ENCODE data around the gene NDUFS7.

Gene NDUFS7

DNA sequence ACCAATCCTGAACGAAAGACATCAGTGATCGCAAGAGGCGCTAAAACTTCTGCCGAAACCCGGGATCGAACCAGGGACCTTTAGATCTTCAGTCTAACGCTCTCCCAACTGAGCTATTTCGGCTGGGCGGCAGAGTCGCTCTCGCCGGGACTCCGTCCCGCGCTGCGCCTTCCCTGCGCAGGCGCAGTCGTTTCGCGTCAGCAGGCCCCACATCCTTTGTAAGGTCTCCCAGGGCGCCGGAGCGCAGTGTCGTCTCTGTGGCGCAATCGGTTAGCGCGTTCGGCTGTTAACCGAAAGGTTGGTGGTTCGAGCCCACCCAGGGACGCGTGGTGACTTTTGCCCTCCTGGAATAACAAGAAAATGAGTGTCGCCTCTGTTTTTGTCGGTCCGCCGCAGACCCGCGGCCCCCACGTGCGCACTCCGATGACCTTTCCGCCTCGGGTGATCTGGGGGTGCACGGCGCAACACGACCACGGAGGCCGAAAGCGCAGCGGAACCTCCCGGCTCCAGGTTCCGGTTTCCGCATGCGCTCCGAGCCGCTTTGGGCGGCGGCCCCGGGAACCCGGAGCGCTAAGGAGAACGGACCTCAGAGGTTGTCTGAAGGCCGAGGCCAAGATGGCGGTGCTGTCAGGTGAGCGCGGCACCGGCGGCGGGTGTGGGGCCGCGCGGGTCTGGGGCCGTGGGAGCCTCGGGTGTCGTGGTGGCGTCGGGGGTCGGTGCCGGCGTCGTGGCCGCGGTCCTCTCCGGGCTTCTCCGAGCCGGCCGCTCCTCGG, at the start of gene NDUFS7:
TSS of gene NDUFS7 (plus strand) at position 596 of the 773 bp plus-strand sequence. CDS start at position 616, 20 bp downstream.
- DNase-seq: peak; percentile 89

DNA sequence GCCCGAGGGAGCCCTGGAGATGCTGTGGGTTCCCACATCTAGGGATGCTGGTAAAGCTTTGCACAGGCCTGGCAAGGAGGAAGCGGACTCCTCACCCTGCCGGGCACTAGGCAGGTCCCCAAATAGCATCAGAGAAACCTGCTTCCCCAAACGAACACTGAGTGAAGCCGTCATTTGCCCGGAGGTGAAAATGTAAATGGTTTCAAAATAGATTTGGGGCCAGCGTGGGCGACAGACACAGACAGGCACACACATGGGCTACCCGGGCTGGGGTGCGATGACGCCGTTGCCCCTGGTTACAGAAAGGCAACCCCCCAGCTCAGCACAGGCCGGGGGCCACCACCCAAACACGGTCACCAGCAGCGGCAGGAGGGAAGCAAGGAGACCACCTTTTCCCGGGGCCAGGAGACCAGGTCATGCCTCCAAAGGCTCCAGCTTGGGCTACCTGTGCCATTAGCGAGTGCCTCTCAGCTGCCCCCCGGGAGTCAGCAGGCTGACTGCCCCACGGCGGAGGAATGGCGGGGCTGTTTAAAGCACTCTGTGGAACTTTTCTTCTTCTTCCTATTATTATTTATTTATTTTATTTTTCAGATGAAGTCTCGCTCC, 47.5 kb upstream of the NDUFS7 start:
- no peak for DNase-seq

DNA sequence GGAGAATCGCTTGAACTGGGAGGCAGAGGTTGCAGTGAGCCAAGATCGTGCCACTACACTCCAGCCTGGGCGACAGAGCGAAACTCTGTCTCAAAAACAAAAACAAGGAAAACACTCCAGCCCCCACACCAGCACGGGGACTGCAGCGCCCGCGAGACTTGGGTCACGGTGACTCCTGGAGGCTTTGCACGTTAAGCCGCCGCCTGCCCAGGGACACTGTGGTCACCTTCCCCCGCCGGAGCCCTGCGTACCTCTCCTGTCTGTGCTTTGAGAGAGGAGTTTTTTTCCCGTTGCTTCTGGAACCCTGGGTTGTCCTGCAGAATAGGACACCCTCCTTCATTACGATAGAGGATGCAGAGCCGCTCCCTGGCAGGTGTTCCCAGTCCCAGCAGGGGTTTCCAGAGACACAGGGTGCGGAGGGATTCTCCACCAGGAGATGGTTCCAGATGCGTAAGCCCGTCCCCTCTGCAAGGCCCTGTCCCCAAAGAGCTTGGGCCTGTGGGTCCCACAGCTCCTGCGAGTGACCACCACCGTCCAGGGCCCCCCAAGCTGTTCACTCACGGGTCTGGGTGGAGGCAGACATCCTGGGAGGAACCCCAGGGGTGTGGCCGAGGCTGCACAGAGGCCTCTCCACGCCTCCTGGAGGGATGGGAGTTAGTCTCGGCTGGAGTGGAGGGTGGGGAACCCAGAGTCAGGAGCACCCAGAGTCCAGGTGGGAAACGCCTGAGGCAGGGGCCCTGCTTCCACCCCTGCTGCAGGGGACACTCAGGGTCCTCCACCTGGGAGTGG, 42.8 kb upstream of the NDUFS7 start:
- DNase-seq: no peak

DNA sequence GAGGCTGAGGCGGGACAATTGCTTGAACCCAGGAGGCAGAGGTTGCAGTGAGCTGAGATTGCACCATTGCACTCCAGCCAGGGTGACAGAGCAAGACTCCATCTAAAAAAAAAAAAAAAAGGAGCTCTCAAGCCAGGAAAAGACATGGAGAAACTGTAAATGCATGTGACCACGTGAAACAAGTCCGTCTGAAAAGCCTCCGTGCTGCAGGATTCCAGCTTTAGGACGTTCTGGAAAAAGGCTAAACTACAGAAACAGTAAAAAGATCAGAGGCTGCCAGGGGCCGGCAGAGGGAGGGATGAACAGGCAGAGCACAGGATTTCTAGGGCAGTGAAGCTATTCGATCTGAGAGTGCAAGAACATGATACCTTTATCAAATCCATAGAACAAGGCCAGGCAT, 40.7 kb upstream of the NDUFS7 start:
- no peak for DNase-seq

DNA sequence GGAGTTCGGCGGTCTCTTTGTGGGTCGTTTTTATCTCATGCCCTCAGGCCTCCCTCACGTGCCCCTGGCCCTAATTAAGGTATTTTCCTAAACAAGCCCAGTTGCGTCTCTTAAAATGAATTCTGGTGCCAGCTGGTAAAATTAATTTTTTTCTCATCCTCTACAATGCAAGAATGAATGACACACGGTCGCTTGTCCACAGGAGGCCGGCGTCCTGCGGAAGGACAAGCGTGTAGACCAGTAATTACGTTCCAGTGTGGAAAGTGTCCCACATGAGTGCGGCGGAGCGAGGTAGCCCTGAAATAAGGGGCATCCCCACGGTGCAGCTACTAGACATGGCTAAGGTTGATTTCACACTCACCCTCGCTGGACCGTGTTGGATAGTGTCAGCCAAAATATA, 34.5 kb upstream of the NDUFS7 start:
- no peak for DNase-seq

DNA sequence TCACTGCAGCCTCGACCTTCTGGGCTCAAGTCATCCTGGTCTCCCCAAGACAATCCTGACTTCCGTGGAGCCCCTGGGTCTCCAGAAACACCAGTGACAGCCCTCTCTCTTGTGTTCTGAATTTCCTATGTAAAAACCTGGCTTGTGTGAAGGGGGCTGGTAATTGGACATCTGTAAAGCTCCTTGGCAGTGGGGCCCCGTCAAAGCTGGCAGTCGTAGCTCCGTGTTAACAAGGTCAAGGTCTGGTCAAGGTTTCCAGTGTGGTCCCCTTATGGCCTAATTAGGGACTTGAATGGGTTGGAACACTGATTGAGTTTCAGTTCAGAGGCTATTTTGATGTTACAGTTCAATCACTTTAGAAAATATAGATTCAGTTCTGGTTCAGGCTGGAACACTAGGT, 32.8 kb upstream of the NDUFS7 start:
- no peak for DNase-seq

DNA sequence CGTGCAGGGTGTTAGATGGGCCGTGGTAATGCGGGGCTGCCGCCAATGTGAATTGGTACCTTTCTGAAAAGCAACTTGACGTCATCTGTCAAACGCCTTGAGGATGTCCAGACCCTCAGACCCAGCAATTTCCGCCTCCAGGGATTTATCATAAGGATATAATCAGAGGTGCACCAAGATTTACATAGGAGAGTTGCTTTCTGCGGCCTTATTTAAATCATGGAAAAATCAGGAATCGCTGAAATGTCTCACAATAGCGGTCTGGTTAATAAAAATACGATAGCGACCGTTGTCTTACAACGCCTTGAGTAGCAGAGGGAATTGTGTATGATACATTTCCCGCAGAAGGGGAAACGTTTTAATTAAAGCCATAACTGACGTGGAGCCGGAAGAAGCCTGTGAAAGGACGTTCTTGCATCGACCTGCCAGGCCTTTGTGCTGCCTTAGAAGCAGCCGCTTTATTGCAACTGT, 32.3 kb upstream of the NDUFS7 start:
- DNase-seq: no peak

DNA sequence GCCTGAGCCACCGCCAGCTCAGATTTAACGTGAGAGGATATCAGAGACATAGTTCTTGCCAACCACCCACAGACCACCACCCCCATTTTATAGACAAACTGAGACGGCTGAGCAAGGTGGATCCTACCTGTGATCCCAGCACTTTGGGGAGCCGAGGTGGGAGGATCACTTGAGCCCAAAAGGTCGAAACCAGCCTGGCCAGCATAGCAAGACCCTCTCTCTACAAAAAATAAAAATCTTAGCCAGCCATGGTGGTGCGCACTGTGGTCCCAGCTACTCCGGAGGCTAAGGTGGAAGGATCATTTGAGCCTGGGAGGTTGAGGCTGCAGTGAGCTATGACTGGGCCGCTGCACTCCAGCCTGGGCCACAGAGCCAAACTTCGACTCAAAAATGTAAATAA, 30.6 kb upstream of the NDUFS7 start:
- no peak for DNase-seq

DNA sequence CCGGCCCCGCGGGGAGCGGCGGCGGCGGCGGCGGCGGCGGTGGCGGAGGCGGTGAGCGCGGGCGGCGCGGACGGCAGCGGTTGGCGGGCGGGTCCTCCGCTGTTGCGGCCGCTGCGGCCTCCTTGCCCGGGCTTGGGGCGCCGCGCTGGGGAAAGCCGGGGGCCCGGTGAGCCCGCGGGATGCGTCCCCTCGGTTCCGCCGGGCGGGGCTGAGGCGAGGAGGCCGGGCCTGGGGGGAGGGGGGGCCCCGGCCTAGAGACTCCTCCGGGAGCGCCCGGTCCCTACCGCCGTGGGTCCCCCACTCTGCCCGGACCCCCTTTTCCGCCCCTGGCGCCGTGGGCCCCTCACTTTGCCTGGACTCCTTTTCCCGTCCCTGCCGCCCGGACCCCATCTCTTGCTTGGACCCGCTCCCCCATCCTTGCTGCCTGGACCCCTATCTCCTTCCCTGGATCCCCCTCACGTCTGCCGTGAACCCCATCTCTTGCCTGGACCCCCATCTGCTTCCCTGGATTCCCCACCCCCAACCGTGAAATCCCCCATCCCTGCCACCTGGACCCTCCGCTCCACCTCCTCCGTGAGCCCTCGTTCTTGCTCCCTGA, 28.6 kb upstream of the NDUFS7 start:
- no peak for DNase-seq

DNA sequence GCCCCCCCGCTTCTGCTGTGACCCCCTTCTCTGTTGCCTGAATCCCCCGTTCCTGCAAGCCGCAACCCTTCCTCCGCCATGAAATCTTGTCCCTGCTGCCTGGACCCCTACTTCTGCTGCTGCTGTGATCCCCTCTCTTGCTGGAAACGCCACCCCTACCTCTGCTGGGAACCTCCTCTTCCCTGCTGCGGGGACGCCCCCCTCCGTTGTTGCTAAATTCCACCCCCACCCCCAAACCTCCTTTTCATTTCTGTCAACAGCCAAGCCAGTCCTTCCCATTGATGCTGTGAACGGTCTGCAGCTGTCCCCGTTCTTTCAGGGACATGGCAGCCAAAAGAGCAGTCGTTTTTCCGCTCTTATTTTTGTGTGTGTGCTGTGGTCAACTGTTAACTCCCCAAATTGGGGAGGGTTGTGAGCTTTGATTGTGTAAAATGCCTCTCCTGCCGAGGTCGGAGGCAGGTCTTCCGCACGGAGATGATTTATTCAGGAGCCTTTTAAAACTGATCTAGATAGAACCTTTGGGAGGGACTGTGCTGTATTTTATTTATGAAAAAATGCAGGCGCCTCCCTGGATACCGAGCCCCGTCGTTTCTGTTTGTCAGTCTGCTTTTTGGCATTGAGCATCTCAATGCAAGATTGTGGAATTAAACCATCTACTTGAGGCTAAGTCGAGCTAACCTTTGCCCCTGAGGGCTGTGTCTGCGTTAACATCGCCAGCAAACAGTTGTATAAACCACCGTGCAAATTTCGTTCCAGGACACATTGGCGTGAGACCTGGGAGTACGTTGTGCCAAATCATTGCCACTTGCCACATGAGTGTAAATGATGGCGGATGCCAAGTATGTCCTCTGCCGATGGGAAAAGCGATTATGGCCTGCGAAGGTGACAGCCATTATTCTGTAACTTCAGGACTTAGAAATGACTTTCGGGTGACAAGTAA, 27.9 kb upstream of the NDUFS7 start:
- DNase-seq: no peak

DNA sequence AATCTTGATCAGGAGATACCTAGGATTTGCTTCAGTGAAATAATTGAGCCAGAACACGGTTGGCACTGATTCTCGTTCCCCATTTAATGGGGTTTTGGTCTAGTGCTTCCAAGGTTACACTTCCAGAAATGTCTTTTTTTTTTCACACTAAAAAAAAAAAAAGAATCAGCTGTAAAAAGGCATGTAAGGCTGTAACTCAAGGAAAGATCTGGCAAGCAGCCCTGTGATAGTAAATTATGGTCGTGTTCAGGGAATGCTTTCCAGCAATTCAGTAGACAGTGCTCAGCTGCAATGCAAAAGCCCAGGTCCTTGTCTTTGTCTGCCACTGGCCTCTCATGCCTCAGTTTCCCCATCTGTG, 27.2 kb upstream of the NDUFS7 start:
- DNase-seq: no peak

DNA sequence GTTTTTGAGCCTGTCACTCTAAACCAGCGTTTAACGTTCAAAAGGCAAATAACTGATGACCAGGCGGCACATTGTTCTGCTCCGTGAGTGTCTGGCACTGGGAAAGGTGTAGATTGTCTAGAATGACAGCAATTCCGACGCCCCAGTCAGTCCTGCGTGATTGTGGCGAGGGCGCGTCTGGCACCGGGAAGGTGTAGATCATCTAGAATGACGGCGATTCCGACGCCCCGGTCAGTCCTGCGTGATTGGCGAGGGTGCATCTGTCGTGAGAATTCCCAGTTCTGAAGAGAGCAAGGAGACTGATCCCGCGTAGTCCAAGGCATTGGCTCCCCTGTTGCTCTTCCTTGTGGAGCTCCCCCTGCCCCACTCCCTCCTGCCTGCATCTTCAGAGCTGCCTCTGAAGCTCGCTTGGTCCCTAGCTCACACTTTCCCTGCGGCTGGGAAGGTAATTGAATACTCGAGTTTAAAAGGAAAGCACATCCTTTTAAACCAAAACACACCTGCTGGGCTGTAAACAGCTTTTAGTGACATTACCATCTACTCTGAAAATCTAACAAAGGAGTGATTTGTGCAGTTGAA, 26.1 kb upstream of the NDUFS7 start:
- DNase-seq: no peak

DNA sequence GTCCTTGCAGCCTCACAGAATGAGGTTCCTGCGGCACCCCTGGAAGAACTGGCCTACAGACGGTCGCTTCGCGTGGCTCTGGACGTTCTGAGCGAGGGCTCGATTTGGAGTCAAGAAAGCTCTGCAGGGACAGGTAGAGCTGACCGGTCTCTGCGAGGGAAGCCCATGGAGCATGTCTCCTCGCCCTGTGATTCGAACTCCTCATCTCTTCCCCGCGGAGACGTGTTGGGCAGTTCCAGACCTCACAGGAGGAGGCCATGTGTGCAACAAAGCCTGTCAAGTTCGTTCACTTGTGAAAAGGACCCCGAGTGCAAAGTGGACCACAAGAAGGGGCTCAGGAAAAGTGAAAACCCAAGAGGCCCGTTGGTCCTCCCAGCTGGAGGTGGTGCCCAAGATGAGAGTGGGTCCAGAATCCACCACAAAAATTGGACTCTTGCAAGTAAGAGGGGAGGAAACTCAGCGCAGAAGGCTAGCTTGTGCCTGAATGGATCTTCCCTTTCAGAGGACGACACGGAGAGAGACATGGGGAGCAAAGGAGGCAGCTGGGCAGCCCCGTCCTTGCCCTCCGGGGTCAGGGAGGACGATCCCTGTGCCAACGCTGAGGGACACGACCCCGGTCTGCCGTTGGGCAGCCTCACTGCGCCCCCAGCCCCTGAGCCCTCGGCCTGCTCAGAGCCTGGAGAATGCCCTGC, 23.4 kb upstream of the NDUFS7 start:
- no peak for DNase-seq

DNA sequence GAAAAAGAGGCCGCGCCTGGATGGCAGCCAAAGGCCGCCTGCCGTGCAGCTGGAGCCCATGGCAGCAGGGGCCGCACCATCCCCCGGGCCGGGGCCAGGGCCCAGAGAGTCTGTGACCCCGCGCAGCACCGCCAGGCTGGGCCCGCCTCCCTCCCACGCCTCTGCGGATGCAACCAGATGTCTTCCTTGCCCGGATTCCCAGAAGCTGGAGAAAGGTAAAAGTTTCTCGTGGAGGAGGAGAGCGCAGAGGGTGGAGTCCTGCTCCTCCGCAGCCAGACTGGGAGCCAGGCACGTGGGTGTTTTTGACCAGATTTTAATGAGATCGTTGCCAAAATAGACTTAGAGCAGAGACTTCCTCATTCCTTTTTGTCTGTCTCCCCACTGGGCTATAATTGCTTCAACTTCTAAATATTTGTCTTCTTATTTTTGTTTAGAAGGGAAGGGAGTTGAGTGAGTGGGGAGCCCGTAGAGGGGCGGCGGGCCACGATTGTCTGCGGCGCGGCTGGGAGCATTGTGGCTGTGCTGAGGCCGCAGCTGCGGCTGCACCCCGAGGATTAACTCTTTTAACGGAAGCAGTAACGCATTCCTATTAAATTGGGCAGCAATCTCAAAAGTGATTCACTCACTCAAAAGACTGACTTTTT, 22.8 kb upstream of the NDUFS7 start:
- no peak for DNase-seq

DNA sequence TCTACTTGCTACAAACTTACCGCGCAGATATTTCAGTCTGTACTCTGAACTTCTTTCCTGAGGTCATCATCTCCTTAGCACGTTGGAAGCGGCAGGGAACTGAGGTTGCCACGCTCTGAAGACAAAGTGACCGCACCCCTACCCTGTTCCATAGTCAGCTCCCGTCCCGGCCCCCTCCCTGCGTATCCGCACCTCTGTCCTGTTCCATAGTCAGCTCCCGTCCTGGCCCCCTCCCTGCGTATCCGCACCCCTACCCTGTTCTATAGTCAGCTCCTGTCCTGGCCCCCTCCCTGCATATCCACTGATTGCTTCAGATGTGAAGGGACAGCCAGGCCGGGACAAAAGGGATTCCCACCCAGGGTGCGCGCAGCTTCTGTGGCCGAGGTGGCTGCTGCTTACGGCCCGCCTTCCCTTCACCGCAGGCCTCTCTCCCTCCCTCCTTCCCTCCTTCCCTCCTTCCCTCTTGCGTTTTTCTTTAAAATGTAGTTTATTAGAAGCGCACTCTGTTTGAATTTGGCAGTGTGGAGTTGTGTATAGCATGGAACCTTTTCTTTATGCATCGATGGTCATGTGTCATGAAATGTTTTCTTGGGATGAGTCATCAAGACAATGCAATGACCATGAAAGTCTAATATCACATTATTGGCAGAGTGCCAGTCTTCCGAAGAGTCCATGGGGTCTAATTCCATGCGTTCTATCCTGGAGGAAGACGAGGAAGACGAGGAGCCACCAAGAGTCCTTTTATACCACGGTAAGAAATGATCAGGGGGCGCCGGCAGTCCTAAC, 21.9 kb upstream of the NDUFS7 start:
- DNase-seq: no peak

DNA sequence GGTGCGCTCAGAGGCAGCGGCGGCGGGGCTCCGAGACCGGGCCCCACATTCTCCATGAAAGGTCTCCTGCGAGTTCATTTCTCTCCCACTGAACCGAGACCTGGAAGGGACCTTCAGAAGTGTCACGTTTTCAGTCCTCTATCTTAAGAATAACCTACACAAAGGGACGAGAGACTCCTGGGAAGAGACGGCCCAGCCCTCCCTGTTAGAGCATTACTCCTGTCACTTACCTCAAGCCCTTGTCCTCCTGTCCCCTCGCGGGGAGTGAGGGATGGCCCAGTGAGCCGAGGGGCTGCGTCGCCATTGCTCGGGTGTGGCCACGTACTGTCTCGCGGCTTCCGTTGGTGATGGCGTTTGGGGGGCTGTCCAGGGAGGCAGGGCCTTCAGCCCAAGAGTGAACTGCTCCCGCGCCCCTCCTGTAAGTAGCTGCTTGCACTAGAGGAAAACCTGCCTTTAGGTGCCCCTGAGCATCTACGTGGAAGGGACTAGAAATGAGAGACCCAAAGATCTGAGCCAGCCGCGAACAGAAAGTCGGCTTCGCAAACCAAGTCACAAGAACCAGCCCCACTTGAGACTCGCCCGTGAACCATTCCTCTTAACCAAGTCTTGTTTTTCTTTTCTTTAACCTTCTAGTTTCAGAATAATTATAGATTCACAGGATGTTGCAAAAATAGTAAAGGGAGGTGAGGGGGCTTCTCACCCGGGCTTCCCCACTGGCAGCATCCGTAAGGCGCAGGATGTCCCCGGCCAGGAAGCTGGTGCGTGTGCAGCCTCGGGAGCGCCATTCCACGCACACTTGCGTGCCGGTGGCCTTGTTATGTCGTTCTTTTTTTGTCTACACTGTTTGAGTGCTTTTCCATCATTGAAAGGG, 21.1 kb upstream of the NDUFS7 start:
- DNase-seq: no peak

DNA sequence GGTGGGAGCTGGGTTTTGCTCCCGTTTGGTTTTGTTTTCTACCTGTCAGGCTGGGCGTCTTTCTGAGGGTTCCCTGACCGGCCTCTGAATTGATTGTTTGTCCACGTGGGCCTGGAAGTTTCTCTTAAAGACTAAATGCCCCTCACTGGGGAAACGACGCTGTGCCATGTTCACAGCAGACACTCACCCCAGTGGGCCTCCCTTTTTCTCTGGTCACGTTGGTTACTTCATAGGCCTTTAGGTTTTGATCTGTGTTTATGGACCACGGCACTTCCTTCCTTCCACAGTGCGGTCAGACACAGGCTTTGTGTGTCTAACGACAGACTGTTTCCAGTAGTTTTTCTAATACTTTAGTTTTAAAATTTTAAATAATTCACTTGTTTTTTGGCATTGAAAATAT, 20.1 kb upstream of the NDUFS7 start:
- DNase-seq: no peak

DNA sequence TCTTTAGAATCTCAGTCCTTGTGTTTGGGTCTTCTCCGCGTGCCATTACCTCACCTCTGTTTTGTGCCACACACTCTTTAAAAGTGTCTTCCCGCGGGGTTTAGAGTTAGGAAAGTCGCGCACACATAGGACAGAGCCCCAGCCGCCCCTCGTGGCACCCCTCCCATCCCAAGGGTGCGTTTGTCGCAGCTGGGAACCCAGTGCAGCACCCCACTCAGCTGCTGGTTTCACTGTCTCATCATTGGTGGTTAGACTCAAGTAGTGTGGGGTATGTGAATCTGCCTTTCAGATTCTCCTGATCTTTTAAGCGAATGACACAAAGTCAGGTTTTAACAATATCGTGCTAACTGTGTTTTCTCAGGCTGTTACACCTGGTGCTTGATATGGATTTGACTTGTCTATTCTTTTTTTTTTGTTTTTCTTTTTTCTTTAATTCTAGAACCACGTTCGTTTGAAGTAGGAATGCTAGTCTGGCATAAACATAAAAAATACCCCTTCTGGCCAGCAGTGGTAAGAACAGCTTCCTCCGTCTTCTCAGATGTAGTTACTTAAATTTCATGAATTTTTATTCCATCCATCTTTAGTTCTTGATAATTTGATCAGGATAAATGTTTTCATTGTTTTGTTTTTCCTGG, 19.5 kb upstream of the NDUFS7 start:
- DNase-seq: no peak

All from stimulated activated CD4-positive, alpha-beta T cell treated with anti-CD3 and anti-CD28 coated beads, Interleukin-4, amount 100 ng/mL, for 1 hour (primary cell).